Heart left ventricle (tissue), 16 donors: Measurements from ENCODE around the gene OR8A1. TPM values are rescaled to one million over a fixed set of nuclear protein-coding genes. Genes with fewer than 3 reads are reported as not detected.

ENCODE experiments used
- ATAC-seq, 4 donors: fragments of 200-7000 bp; cut with Tn5 transposase; one replicate each; pipeline ENCODE4 v1.9.1; 2020 to 2022; ENCODE audit warnings: moderate library complexity in 4 of 4, mild to moderate bottlenecking in 3 of 4, moderate number of reproducible peaks in 1 of 4
- DNase-seq, 5 donors: peaks; one replicate each; pipeline ENCODE4 v3.0.0-alpha.2; 2020
- H3K27ac ChIP-seq, 12 donors: fragments of 200-600 bp; sonication (generic) in 4 of 12; one replicate each; pipeline versions ENCODE4 v1.5.0 to v1.8.0; 2016 to 2022; ENCODE audit warnings: mild to moderate bottlenecking in 2 of 12
- H3K27me3 ChIP-seq, 9 donors: fragments of 200-600 bp; sonication (generic) in 2 of 9; one replicate each; pipeline versions ENCODE4 v1.5.1 to v1.8.0; 2016 to 2022; ENCODE audit warnings: mild to moderate bottlenecking in 3 of 9
- H3K36me3 ChIP-seq, 9 donors: fragments of 200-600 bp; sonication (generic) in 2 of 9; one replicate each; pipeline versions ENCODE4 v1.5.0 to v1.8.0; 2018 to 2022; ENCODE audit warnings: mild to moderate bottlenecking in 2 of 9
- H3K4me1 ChIP-seq, 12 donors: fragments of 200-600 bp; sonication (generic) in 4 of 12; one replicate each; pipeline versions ENCODE4 v1.5.0 to v1.8.0; 2016 to 2022; ENCODE audit warnings: mild to moderate bottlenecking in 3 of 12
- H3K4me3 ChIP-seq, 12 donors: fragments of 200-600 bp; sonication (generic) in 4 of 12; one replicate each; pipeline versions ENCODE4 v1.5.0 to v1.8.0; 2017 to 2022; ENCODE audit warnings: mild to moderate bottlenecking in 9 of 12, moderate library complexity in 4 of 12
- H3K9me3 ChIP-seq, 12 donors: fragments of 200-600 bp; sonication (generic) in 4 of 12; one replicate each; pipeline versions ENCODE4 v1.5.0 to v1.8.0; 2016 to 2022; ENCODE audit warnings: mild to moderate bottlenecking in 1 of 12
- POLR2A ChIP-seq, 2 donors: fragments of 450-650 bp; IDR thresholded peaks; one replicate each; pipeline ENCODE4 v1.6.1; 2017; ENCODE audit warnings: antibody characterized with exemption in 2 of 2, mild to moderate bottlenecking in 2 of 2, moderate library complexity in 2 of 2
- WGBS, 4 donors: extraction: QIAGEN DNeasy Blood & Tissue Kit in 2 of 4; methylation state at CpG; one replicate each; pipeline versions ENCODE4 v1.1.5 to v1.1.7; 2013 to 2018; 5-methylcytosine and 5-hydroxymethylcytosine counted together
- intact Hi-C, 10 donors: fragments of 100-400 bp; cut with DNase I; formaldehyde crosslinking; loops; one replicate each; pipeline versions ENCODE4 v1.11.1 to v1.14.2; 2022
- polyA plus RNA-seq, 2 donors: library from polyadenylated mRNA; stranded (reverse); fragments of 200-250 nt; gene quantifications; one replicate each; pipeline ENCODE4 v1.2.3, GENCODE V29; 2013
- total RNA-seq, 9 donors: library from RNA; depleted of rRNA in 2 of 9; stranded (reverse); fragments of >200 nt in 2 of 9; fragmentation: NEBNext Ultra II Directional in 3 of 9; extraction: Animal tissue kit (Norgen Biotek cat#: 25700) in 3 of 9; gene quantifications; one replicate each; pipeline versions ENCODE4 v1.1.0 to v1.2.4, GENCODE V29; 2016 to 2023
- TF ChIP-seq, protein P1 (sequence below), 12 donors: fragments of 200-600 bp; sonication (generic) in 4 of 12; IDR thresholded peaks; one replicate each; pipeline versions ENCODE4 v1.5.0 to v1.8.0; 2018 to 2022; ENCODE audit warnings: antibody characterized with exemption in 12 of 12, mild to moderate bottlenecking in 5 of 12
- donor health status: ischemic (EF 13 %, LVEDD 7.1; RV severe dilation, severe dysfunction).
- donor health status: healthy with polysubstance abuse.
- donor health status: DM: no; HTN: yes; CAD: no.
- donor health status: DM: no; HTN: no; CAD: no.
- donor health status: ischemic (EF 25% LVEDD 6.9; RV normal size, moderate dysfunction).
- donor health status: ischemic (EF 25% LVEDD 5.7; RV mildly dilated, moderate dysfunction).
- donor health status: healthy.
- donor health status: DM: yes; HTN: yes; CAD: no.
- donor health status: ischemic (EF 35%, LVEDD 5.7; RV mildly dilated, moderate dysfunction).
- donor health status: nonischemic (EF 11% LVEDD 7.7; RV severe dilation, severe dysfunction).
- donor health status: DM: yes; HTN: yes; CAD: no.
- donor health status: PGD.
- donor health status: ischemic (EF 29% LVEDD 5.4; RV normal size, mild dysfunction).
- donor health status: nonischemic (EF 23%, LVEDD 6.1; RV moderate dilation, normal function).

Gene OR8A1
- total and polyA plus RNA-seq, 11 donors, result not detected

DNA sequence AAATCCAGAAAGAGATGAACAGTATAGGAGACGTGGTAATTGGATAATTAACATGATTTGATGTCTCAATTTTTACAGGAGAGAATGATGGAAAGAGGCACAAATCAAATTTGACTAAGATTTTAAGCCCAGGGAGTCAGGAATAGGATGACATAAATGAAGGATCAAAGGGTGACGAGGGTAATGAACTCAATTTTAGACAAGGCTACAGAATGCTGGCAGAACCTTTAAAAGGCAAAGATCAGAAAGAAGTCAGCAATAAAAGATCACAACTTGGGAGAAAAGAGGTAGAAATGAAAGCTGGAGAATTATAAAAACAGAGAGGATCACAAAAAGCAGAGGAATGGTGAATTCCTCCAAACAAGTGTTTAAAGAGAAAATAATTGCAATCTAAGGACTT is 13.0 kb upstream of the OR8A1 start:
- Histone ChIP-seq H3K4me3 (no peak overlapping the region), H3K9me3 (peaks cover 0 to 4% (median 0%) of the 10 kb centered on the region in 12 donors), H3K4me1 (no peaks in the 10 kb centered on the region), H3K27me3 (no peaks in the 10 kb centered on the region), H3K27ac (no peak overlapping the region), H3K36me3 (no peaks in the 10 kb centered on the region)
- TF ChIP-seq, protein P1, sequence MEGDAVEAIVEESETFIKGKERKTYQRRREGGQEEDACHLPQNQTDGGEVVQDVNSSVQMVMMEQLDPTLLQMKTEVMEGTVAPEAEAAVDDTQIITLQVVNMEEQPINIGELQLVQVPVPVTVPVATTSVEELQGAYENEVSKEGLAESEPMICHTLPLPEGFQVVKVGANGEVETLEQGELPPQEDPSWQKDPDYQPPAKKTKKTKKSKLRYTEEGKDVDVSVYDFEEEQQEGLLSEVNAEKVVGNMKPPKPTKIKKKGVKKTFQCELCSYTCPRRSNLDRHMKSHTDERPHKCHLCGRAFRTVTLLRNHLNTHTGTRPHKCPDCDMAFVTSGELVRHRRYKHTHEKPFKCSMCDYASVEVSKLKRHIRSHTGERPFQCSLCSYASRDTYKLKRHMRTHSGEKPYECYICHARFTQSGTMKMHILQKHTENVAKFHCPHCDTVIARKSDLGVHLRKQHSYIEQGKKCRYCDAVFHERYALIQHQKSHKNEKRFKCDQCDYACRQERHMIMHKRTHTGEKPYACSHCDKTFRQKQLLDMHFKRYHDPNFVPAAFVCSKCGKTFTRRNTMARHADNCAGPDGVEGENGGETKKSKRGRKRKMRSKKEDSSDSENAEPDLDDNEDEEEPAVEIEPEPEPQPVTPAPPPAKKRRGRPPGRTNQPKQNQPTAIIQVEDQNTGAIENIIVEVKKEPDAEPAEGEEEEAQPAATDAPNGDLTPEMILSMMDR (IDR thresholded peaks at IDR 0.05), result no peak
- no peak for TF ChIP-seq POLR2A (IDR thresholded peaks at IDR 0.05)
- intact Hi-C loops, result no loop called here
- DNase-seq (no peak), ATAC-seq (no peak)
- WGBS, 4 donors, result 62 to 70% (median 67%) methylated on average over 2 of the region's 2 CpGs

GRCh38 chr11:124570160-124570559 is 363 bp downstream of the OR8A1 start:
- no peak for ATAC-seq
- Histone ChIP-seq H3K4me1 (no peaks in the 10 kb centered on the region), H3K4me3 (no peak overlapping the region), H3K27me3 (no peaks in the 10 kb centered on the region), H3K9me3 (peaks cover 0 to 7% (median 0%) of the 10 kb centered on the region in 12 donors), H3K27ac (no peak overlapping the region), H3K36me3 (no peaks in the 10 kb centered on the region)
- 82 to 87% (median 85%) methylated on average over 7 of the region's 7 CpGs for WGBS, 4 donors
- TF ChIP-seq POLR2A (IDR thresholded peaks at IDR 0.05), result no peak
- TF ChIP-seq, protein P1 (IDR thresholded peaks at IDR 0.05), result no peak
- intact Hi-C loops, result no loop called here
- DNase-seq, result no peak

DNA sequence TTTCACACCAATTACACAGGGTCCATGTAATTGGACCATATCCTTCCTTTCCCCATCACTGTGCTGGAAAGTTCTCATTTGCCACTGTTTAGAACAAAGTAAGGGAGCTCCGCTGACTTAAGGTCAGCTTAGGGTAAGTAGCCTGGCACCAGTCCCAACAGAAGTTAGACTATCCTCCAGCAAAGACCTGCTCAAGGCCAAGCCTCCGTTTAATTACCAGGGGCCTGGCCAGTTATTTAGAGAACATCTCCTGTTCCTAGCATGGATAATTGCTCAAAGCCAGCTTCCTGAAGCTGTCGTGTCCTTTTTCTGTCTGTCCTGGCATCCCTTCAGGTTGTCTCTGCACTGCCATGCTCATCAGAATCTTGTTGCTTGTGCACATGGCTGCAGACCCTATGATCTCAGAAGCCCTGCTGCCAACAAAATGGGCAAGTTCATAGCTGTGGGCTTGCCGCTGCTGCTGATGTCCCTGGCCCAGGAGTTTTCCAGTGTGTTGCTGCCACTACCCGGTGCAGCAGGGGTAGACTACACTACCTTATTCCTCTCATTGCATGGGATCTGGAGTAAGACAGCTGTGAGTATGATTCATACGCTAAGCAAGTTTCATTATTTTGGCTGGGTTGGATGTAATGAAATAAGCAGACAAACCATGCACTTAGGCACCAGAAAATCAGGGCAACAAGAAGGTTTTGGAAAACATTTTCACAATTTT is 8.1 kb downstream of the OR8A1 start:
- Histone ChIP-seq H3K4me3 (no peak overlapping the region), H3K4me1 (peaks cover 0 to 5% (median 0%) of the 10 kb centered on the region in 12 donors), H3K36me3 (no peaks in the 10 kb centered on the region), H3K27ac (no peak overlapping the region), H3K9me3 (peaks cover 0 to 7% (median 0%) of the 10 kb centered on the region in 12 donors), H3K27me3 (no peaks in the 10 kb centered on the region)
- TF ChIP-seq, protein P1 (IDR thresholded peaks at IDR 0.05), result no peak
- TF ChIP-seq POLR2A (IDR thresholded peaks at IDR 0.05), result no peak
- intact Hi-C loops, result loop anchor here in 1 of 10 donors (5.0 kb wide), 1 partner anchor 156 kb away; the partner anchor contains the start of gene OR8B4
- 55 to 72% (median 62%) methylated on average over 6 of the region's 6 CpGs for WGBS, 4 donors
- ATAC-seq (peak in 3 of 4 donors; percentile 20 to 95 (median 26)), DNase-seq (peak in 1 of 5 donors; percentile 30)

GRCh38 chr11:124578761-124579160 is 9.0 kb downstream of the OR8A1 start:
- no peak overlapping the region for H3K4me3 ChIP-seq
- ATAC-seq, result no peak
- no peak overlapping the region for H3K27ac ChIP-seq
- H3K9me3 ChIP-seq, result peaks cover 0 to 7% (median 0%) of the 10 kb centered on the region in 12 donors
- no peaks in the 10 kb centered on the region for H3K36me3 ChIP-seq
- 62 to 79% (median 65%) methylated on average over 4 of the region's 4 CpGs for WGBS, 4 donors
- no peaks in the 10 kb centered on the region for H3K27me3 ChIP-seq
- DNase-seq, result no peak
- no peak for TF ChIP-seq POLR2A (IDR thresholded peaks at IDR 0.05)
- TF ChIP-seq, protein P1 (IDR thresholded peaks at IDR 0.05), result no peak
- peaks cover 0 to 5% (median 0%) of the 10 kb centered on the region in 12 donors for H3K4me1 ChIP-seq
- intact Hi-C loops, result loop anchor here in 1 of 10 donors (5.0 kb wide), 1 partner anchor 156 kb away; the partner anchor contains the start of gene OR8B4
